Cerebellar nuclear complex (tissue), 1 donor: ENCODE results near the gene FLT3.
A peak's percentile ranks its signal among the peaks of the same experiment; 100 is the strongest.
"Not testable (repeated sequence)": the region's sequence is repeated elsewhere in the genome, so short reads cannot be mapped to it uniquely, and the experiment has no call there.

Source experiments
- DNase-seq, 2 experiments: peaks; one replicate each; lab custom pipeline; 2025; lab: John Stamatoyannopoulos, UW

The FLT3 gene

DNA sequence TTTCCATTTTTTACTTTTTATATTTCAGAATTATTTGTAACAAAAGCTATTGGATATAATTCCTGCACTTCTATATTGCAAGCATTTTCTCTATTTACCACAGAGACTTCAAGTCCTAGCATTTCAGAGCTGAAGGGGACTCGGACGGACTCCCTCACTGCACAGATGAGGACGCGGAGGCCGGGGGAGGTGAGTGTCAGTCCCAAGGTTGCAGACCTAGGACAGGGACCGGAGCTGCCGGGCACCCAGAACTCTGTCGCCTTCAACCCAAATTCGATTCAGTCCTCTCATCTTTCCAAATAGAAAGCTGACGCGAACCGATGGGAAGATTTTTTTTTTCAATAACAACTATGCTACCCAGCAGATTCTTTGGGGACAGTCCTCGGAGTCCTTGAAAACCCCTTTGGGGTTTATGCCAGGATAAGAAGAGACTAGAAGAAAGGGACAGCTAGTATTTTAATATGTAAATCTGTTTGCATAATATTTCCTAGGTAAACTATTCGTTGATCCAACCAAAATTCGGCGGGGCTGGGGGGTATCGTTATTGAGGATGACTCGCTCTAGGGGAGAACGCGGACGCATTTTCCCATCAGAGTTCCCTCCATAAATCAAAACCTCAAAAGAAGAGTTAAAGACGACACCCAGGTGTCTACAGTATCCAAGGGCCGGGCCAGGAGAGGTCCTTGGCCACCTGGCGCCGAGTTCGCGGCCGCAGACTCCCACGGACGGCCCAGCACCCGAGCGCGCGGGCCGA, 803 bp downstream of the FLT3 start:
- DNase-seq, result no peak

- no peak for DNase-seq
Observed at GRCh38 chr13:28097503-28097902, 2.9 kb downstream of the FLT3 start.

DNA sequence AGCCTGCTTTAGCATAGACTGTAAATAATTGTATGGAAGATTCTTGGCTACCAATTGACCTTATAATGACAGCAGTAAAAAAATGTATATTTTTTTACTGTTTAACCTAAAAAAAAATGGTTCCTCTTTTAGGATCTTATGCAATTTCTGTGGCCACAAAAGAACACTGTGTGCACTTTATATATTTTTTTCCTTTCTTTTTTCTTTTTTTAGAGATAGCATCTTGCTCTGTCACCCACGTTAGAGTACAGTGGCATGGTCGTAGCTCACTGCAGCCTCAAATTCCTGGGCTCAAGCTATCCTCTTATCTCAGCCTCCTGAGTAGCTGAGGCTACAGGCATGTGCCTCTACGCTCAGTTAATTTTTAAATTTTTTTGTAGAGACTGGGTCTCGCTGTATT, 6.1 kb downstream of the FLT3 start:
- no peak for DNase-seq

- DNase-seq, result no peak
Observed at GRCh38 chr13:28093881-28094280, 6.5 kb downstream of the FLT3 start.

DNA sequence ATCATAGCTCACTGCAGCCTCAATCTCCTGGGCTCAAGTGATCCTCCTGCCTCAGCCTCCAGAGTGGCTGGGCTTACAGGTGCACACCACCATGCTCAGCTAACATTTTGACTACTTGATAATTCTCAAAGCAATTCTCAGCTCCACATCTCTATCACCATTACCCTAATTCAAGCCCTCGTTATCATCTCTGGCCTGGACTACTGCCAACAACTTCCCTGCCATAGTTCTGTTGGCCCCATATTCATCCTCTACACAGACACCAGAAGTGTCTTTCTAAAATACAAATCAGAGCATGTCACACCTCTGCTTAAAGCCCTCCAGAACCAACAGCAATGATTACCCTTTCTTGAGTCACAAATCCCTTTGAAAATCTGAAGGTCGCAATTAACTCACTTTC, 7.9 kb downstream of the FLT3 start:
- DNase-seq, result no peak

GRCh38 chr13:28089065-28089464, 11.3 kb downstream of the FLT3 start:
- DNase-seq, result no peak

DNA sequence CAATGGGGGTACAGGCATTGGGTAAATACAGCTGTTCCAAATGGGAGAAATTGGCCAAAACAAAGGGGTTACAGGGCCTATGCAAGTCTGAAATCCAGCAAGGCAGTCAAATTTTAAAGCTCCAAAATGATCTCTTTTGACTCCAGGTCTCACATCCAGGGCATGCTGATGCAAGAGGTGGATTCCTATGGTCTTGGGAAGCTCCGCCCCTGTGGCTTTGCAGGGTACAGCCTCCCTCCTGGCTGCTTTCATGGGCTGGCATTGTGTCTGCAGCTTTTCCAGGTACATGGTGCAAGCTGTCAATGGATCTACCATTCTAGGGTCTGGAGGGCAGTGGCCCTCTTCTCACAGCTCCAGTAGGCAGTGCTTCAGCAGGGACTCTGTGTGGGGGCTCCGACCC, 22.6 kb downstream of the FLT3 start:
- DNase-seq, result not testable (repeated sequence)

GRCh38 chr13:28077231-28077630, 23.1 kb downstream of the FLT3 start:
- DNase-seq, result no peak

DNA sequence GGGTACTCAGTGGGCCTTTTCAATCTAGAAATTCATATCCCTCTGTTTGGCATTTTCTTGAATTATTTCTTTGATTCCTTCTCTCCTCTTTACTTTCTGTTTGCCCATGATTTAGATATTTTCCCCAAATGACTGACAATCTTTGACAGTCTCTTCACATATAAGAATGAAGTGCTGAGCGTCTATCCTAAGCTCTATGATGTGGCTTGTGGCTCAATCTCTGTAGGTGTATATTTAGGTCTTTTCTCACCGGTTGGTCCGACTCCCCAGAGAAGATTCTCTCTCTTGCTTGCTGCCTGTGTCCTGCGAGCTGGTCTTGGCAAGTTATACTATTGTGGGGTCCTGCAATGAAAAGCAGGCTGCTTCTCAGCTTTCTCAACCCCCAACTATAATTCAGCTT, 29.0 kb downstream of the FLT3 start:
- no peak for DNase-seq

DNA sequence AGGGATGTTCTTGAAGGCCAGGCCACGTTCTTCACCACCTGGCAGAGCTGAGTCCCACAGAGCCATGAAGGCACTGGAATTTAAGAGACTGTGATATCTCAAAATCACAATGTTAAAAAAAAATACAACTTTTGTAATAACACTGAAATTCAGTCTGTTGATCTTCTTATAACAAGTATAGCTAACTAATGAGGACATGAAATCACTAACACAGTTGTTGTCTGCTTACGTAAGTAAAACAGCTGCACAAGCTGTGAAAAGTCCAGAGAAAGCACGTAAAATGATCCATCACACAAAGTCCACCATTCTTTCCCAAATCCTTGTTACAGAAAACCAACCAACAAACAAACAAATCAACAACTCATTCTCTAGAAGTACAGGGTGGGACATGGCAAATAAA, 32.9 kb downstream of the FLT3 start:
- no peak for DNase-seq

GRCh38 chr13:28058866-28059613, 41.3 kb downstream of the FLT3 start:
- DNase-seq, result no peak

- no peak for DNase-seq
Observed at GRCh38 chr13:28056970-28057712, 43.2 kb downstream of the FLT3 start.

DNA sequence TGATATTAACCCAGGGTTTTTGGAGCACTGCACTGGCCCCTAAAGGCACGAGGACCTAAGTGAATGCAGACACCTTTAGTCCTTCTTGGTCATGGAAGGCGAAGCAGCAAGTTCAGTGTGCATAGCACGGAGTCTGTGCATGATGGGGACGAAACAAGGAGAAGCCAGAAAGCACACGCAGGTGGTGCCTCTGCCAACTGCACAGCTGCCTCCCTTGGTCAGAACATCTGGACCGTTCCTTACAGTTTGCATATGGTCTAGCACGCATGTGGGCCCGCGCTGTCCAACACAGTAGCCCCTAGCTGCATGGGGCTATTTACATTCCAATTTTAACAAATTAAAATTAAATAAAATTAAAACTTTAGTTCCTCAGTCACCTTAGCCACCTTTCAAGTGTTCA, 44.0 kb downstream of the FLT3 start:
- no peak for DNase-seq

- no peak for DNase-seq
Observed at GRCh38 chr13:28055357-28055756, 45.0 kb downstream of the FLT3 start.

- no peak for DNase-seq
Observed at GRCh38 chr13:28052945-28053344, 47.4 kb downstream of the FLT3 start.

DNA sequence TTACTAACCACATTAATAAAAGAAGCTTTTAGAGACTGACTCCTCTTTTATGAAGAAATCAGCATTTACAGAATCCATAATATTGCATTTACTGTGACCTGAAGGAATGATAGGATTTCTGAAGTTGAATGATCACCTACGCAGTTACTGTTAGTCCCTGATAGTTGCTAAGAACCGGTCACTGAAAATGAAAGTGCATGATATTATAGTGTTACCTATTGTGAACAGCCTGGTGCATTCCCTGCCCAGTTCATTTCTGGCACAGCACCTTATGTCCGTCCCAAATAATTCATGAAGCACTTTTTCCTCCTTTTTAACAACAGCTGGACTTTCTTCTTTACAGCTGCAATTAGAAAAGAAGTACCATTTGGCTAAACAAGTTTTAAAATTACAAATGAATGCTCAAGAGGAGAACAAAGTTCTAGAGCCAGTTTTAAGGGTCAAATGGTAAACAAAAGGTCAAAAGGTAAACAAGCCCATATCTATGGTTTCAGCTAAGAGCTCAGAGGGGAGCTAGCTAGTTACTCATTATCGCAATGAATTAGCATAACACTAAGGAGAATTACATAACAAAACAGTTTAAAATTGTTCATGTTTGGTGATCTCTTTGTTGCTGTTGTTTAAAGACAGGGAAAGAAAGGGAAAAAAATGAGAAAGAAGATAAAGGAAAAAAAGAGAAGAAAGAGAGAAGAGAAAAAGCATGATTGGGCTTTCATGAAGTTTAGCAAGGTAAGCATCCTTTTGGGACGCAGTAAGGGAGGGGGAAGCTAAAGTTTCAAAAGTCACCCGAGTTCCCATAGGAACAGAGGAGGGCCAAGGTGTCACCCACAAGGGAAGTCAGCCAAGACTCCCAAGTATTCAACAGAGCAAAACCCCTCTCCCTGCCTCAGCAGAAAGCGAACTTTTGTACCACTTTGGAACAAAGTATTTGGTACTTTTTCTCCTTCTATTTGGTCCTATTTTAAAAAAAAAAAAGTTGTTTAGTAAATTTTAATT, 50.2 kb downstream of the FLT3 start:
- no peak for DNase-seq

DNA sequence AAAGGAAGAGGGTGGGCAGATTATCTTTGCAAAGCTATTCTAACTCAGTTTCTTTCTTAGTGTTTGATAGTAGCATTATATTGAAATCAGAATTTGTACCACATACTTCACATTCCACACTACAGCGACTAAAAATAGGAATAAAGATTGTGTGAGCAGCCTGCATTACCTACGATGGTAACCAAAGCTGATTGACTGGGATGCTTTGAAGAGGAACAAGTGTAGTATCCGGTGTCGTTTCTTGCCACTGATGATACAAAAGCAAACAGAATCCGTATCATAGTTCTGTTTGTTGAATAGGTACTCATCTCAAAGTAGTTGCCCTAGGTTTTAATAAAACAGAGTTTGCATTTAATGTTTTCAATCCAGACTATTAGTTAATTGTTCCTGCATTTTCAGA, 51.2 kb downstream of the FLT3 start:
- DNase-seq, result no peak

GRCh38 chr13:28048768-28049167, 51.6 kb downstream of the FLT3 start:
- DNase-seq, result no peak

GRCh38 chr13:28047757-28048388, 52.5 kb downstream of the FLT3 start:
- no peak for DNase-seq

- peak in 1 of 2 experiments; percentile 6 for DNase-seq
Observed at GRCh38 chr13:28046981-28047380, 53.4 kb downstream of the FLT3 start.

GRCh38 chr13:28045861-28046260, 54.5 kb downstream of the FLT3 start:
- no peak for DNase-seq
